Activated CD4-positive, alpha-beta T cell treated with anti-CD3 and anti-CD28 coated beads for 1 hour (primary cell): ENCODE data around the gene C1QTNF9.
A peak's percentile ranks its signal among the peaks of the same experiment; 100 is the strongest.
"Not testable (repeated sequence)": the region's sequence is repeated elsewhere in the genome, so short reads cannot be mapped to it uniquely, and the experiment has no call there.

Experiments
- DNase-seq: peaks from one replicate; pipeline ENCODE4 v3.0.0-alpha.2; 2020

Gene C1QTNF9

DNA sequence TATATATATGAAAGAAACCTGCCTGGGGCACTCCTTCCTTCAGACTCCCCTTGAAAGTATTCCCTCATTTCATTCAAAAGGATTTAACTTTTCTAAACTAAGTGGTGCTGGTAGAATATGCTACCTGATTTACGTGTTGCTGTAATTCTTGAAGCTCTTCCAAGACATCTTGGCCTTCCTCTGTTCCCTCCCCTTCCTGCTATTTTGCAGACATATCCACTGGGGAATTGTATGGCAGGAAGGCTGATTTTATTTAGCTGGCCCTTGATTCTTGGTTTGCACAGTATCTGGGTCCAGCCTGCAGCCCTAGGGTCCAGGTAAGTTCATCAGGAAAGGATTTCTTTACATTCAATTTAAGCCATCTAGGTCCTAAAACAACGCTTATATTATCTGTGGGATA is at the start of gene C1QTNF9:
Gene C1QTNF9 (plus strand): TSS at position 281 of the 400 bp plus-strand sequence. CDS start 6,424 bp downstream, outside the sequence.
- not testable (repeated sequence) for DNase-seq

DNA sequence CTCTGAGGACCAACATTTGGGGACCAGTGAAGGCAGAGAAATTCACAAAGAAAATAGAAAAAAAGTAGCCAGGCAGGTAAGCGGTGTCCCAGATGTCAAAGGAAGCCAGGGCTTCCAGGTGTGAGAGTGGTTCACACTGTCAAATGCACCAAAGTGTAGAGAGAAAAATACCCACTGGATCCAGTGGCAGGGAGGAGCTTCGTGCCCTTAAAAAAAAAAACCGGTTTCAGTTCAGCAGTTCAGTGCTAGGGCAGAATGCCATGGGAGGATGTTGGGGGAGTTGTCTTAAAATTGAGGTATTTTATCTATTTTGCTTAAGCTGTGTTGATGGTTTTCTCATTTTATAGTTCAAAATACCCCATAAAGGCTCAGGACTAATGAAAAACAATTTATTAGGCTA is 47.8 kb upstream of the C1QTNF9 start:
- no peak for DNase-seq

GRCh38 chr13:24263632-24264031 is 45.7 kb upstream of the C1QTNF9 start:
- DNase-seq, result no peak

- peak; percentile 67 for DNase-seq
Measured at GRCh38 chr13:24264976-24265375, 44.4 kb upstream of the C1QTNF9 start.

DNA sequence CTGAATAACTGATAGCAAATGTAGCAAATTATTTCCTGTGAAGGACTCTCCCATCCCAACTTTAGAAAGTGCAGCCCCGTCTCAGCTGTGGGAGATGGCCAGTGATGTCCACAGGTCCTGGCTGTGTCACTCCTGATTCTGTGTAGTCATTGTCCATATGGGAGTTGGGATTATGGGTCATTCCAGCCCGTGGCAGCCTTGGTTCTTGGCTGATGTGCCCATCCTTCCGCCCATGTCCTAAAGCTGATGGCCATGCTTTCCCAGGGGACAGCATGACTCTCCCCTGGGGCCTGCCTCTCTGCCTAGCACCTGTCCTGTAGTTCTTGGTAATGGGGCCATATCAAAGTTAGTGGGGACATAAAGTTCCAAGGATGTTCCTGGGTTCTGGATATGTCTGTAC is 43.9 kb upstream of the C1QTNF9 start:
- DNase-seq, result no peak

DNA sequence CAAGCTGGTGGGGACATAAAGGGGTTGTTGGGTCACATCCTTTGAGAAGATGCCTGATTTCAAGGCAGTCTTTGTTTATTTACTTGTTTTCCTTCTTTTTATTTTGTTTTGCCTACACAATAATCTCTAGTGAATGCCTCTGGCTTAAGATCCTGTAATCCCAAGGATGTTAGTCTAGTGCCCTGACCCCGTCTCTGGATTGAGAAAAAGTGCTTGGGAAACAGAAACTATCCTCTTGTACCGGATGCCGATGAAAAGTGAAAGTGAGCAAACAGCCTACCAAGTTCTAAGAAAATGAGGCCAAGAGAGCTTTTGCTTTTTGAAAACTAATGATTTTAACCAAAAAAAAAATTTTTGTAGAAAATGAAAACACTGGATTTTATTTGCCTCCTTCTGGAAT is 42.1 kb upstream of the C1QTNF9 start:
- DNase-seq, result no peak

- DNase-seq, result no peak
Measured at GRCh38 chr13:24267801-24268200, 41.6 kb upstream of the C1QTNF9 start.

DNA sequence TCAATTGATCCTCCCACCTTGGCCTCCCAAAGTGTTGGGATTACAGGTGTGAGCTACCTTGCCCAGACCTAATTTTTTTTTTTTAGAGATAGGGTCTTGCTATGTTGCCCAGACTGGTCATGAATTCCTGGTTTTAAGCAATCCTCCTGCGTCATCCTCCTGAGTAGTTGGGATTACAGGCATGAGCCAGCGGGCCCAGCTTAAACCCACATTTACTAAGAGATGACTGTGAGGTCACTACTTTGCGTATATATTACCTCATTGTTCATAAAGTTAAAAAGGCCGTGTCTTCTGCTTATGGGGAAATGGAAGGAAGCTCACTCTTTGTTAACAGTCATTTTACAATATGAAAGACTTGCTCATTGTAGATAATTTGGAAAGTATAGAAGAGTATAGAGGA is 39.6 kb upstream of the C1QTNF9 start:
- DNase-seq, result no peak

DNA sequence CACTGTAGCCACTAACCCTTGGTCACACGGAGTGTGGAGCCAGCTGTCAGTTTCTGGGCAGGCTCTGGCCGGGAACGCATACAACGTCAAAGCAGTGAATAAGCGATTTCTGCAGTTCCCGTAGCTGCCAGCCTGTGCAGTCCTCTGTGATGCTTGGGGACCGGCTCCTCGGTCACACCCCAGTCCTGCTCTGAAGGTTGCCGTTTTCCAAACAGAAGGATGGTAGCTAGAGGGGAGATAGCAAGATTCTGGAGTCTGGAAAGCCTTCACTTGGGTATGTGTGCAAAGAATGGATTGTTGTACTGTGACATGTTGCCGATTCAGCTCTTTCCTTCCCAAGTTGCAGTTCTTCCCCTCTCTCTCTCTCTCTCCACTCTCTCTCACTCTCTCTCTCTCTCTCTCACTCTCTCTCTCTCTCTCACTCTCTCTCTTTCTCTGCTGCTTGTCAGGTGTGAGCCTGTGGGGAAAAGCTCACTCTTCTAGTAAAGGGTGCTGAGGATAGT is 38.7 kb upstream of the C1QTNF9 start:
- DNase-seq, result peak; percentile 46

- no peak for DNase-seq
Measured at GRCh38 chr13:24271231-24271600, 38.2 kb upstream of the C1QTNF9 start.

GRCh38 chr13:24271601-24272451 is 37.6 kb upstream of the C1QTNF9 start:
- peak; percentile 39 for DNase-seq

DNA sequence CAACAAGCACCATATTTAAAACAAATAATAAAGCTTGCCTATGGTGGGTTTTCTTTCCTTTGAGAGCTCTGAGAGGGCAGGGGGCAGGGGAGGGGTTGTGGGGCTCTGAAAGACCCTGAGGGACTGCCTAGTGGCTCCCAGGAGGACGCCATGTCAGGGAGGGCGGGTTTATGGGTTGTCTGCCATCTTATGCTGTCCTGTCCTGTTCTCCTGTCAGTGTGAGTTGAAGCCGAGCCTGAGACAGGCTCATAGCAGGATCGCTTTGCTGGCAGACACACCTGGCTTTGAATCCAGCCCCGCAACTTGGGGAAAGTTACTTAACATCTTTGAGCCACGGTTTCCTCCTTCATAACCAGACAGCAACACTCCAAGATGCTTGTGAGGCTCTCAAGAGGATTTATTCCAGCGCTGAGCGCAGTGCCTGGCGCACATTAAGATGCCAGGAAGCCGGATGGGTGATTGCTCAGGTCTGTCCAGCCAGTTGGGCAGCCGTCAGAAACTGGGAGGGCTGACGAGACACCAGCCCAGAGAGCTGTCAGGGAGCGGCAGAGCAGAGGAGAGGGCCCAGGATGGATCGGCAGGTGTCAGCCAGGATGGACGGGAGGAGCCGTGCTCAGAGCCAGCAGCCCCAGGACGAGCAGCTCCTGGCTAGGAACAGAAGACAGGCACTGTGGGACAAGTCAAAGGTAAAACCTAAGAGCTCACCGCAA is 36.8 kb upstream of the C1QTNF9 start:
- DNase-seq, result no peak

DNA sequence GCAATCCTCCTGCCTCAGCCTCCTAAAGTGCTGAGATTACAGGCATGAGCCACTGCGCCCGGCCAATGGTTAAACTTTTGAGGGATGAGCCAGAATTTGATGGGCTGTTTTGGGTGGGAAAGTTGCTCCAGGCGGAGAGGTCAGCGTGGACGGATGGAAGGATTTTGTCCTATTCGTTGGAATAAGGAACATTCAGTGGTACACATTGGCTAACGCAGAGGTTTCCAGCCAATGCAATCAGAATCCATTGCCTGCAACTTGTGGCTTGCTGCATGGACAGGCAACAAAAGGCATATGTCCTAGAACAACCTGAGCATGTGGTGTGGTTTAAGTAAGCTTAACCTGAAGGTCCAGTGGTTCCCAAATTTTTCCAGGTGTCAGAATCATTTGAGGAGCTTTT is 35.5 kb upstream of the C1QTNF9 start:
- no peak for DNase-seq

DNA sequence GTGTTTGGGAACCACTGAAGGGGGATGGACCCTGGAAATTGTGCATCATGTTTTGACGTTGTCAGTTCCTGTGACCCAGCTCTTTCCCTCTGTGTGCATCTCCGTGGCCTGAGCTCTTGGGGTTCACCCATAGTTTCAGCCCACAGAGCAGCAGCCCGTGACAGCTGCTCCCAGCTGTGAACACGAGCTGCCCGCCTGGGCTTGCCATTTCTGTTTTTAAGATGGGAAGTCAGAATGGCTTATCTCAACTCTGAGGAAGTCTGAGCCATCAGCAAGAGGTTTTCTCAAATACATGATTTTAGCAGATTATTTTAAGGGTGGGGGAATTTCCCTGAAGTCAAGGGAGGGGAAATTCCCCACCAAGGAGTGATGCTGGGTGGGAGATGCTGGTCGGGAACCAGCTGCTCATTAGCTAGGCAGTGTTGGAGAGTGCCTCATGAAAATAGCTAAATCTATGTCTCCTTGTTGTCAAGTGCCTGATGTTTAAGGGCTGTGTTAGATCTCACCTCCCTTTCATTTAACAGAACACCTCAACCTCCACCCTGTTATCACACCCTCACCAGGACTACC is 34.8 kb upstream of the C1QTNF9 start:
- DNase-seq, result peak; percentile 56

- no peak for DNase-seq
Measured at GRCh38 chr13:24275041-24275440, 34.3 kb upstream of the C1QTNF9 start.

DNA sequence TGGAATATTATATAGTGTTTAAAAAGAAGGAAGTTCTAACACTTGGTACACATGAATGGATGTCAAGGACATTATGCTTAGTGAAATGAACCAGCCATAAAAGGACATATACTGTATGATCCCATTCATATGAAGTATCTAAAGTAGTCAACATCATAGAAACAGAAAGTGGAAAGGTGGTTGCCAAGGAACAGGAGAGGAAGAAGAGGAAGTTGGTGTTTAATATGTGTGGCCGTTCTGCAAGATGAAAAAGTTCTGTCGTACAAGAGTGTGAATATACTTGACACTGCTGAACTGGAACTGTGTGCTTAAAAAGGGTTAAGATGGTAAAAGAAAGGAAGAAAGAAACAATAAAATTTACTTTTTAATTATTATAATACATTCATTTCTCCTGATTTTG is 33.1 kb upstream of the C1QTNF9 start:
- DNase-seq, result no peak

GRCh38 chr13:24276861-24277260 is 32.5 kb upstream of the C1QTNF9 start:
- DNase-seq, result no peak

DNA sequence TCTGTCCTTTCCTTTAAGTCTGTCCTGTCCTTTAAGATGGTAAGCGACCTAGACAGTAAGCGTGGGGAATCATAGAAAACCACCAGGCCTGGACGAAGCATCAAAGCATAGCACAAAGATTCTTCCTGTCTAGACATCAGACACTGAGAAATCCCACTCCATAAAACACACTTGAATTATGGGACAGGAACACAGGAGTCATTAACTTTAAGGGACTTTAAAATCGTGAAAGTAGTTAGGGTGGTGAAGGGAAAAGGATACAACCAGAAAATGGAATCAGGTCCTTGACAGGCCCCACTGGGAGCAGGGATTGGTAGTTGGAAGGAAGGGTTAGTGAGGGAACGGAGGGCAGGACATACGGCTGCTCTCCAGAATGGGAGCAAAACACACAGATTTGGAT is 31.6 kb upstream of the C1QTNF9 start:
- DNase-seq, result no peak

DNA sequence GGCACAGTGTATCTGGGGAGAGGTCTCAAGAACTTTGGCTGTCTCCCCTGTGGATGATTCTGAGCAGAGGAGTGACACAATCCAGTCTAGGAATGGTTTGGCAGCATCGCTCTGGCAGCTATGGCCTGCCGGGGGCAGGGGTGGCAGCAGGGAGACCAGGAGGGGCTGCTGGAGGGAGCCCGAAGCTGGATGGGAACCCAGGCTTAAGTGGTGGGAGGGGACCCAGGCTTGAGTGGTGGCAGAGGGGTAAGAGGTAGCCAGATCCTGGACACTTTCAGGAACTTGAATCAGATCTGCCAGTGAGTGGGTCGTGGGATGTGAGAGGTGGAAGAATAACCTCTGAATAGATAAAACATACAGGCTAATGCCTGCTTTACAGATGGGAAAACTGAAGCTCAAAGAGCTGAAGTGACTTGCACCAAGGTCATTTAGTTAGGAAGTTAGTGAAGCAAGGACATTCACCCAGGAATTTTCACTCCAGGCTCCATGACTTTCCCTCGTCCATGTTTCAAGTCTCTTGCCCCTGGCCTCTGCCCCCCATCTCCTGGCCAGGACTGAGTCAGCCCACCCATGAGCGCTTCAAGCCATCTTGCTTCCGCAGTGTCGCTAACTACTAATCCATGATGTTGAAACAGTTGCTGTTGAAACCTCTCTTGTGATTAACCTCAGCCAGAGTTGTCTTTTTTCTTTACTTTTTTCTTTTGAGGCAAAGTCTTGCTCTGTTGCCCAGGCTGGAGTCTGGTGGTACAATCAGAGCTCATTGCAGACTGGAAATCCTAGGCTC is 29.9 kb upstream of the C1QTNF9 start:
- DNase-seq, result no peak

DNA sequence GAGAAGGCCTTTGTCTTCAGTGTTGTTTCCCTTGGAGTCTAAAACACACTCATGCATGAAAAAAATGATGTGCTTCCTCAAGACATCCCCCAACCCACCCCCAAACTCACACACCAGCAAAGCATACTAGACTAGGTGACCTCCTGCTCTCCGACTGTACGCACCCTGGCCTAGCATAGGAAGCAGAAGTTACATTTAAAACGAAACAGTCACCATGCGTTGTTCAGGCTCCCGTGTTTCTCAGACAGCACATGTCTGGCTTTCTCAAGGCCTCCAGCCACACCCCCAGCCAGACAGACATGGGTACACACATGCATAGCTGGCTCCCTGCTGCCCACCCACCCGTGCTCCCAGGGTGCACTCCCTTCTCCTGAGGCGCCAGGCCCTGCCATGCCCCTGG is 28.7 kb upstream of the C1QTNF9 start:
- no peak for DNase-seq

- no peak for DNase-seq
Measured at GRCh38 chr13:24281188-24282008, 28.0 kb upstream of the C1QTNF9 start.

GRCh38 chr13:24282256-24282655 is 27.1 kb upstream of the C1QTNF9 start:
- DNase-seq, result no peak
